ENCODE measurements around the gene GAS2L1. TPM values are rescaled to one million over a fixed set of nuclear protein-coding genes. Genes with fewer than 3 reads are reported as not detected.

Gene GAS2L1
- total and polyA plus RNA-seq, 2 experiments from 2014 or later = 5.2 to 9.5 TPM

- TF ChIP-seq CTCF (conservative IDR thresholded peaks at IDR 0.05; ENCODE audit: low read depth in 2 of 2) = no peak
Observed at GRCh38 chr22:29275819-29276565, 30.5 kb upstream of the GAS2L1 start (continued).

- H3K4me1 Mint-ChIP-seq = peaks cover 4% of the 10 kb centered on the region; the same call in 2 of the 3 replicates
- Histone ChIP-seq H3K36me3 (ENCODE audit: insufficient read depth) (peaks cover 84% of the 10 kb centered on the region), H3F3A (replicated peaks; ENCODE audit: low read depth) (peaks cover 18% of the 10 kb centered on the region), H3K9me2 (ENCODE audit: insufficient read depth) (no peaks in the 10 kb centered on the region), H3K79me2 (replicated peaks; ENCODE audit: insufficient read depth) (peaks cover 100% of the 10 kb centered on the region), H4K20me1 (replicated peaks; ENCODE audit: insufficient read depth) (peaks cover 60% of the 10 kb centered on the region), H3K4me3 (no peak overlapping the region), H3K27me3 (ENCODE audit: insufficient read depth) (no peaks in the 10 kb centered on the region), H2AFZ (no peak overlapping the region), H3K27ac (ENCODE audit: low read depth) (0 out of 2 replicates have a peak overlapping the region, but pooled peaks have one; percentile 59), H3K4me2 (no peak overlapping the region), H3K4me1 (ENCODE audit: insufficient read depth) (no peaks in the 10 kb centered on the region)
- H3K4me3 Mint-ChIP-seq = no peak overlapping the region
- peak overlapping the region; percentile 59 for H3K27ac Mint-ChIP-seq
- no peak for TF ChIP-seq JUNB (IDR thresholded peaks at IDR 0.05; ENCODE audit: unreplicated experiment)
- TF ChIP-seq CTCF (conservative IDR thresholded peaks at IDR 0.05; ENCODE audit: low read depth in 2 of 2) = no peak
- no peak for TF ChIP-seq CREB1 (CRISPR knock-in tag; IDR thresholded peaks at IDR 0.05; ENCODE audit: low read depth)
- ATAC-seq (no peak), DNase-seq (ENCODE audit: low spot score) (no peak)
- H3K27me3 Mint-ChIP-seq (ENCODE audit: insufficient read depth, low read depth, poor library complexity) = peaks cover 10% of the 10 kb centered on the region
- peaks cover 98% of the 10 kb centered on the region for H3K36me3 Mint-ChIP-seq (ENCODE audit: low read depth)
- no peaks in the 10 kb centered on the region for H3K9me3 Mint-ChIP-seq
Observed at GRCh38 chr22:29277927-29278326, 28.5 kb upstream of the GAS2L1 start.

GRCh38 chr22:29284196-29284595 lies 22.3 kb upstream of the GAS2L1 start:
- H3K4me3 ChIP-seq = no peak overlapping the region
- H3K36me3 ChIP-seq (ENCODE audit: insufficient read depth) = peaks cover 82% of the 10 kb centered on the region
- no peak overlapping the region for H3K4me2 ChIP-seq
- Mint-ChIP-seq H3K27me3 (ENCODE audit: insufficient read depth, low read depth, poor library complexity) (peaks cover 12% of the 10 kb centered on the region), H3K27ac (no peak overlapping the region), H3K4me1 (no peaks in the 10 kb centered on the region; the same call in 2 of the 3 replicates), H3K36me3 (ENCODE audit: low read depth) (peaks cover 99% of the 10 kb centered on the region), H3K9me3 (no peaks in the 10 kb centered on the region), H3K4me3 (no peak overlapping the region)
- no peak for ATAC-seq
- peak overlapping the region; percentile 63; the same call in 1 of the 2 replicates for H3K27ac ChIP-seq (ENCODE audit: low read depth)
- no peak for DNase-seq (ENCODE audit: low spot score)
- H3K9me2 ChIP-seq (ENCODE audit: insufficient read depth) = no peaks in the 10 kb centered on the region
- peaks cover 61% of the 10 kb centered on the region for H4K20me1 ChIP-seq (replicated peaks; ENCODE audit: insufficient read depth)
- H3F3A ChIP-seq (replicated peaks; ENCODE audit: low read depth) = peaks cover 18% of the 10 kb centered on the region; the same call in 1 of the 2 replicates
- H3K4me1 ChIP-seq (ENCODE audit: insufficient read depth) = no peaks in the 10 kb centered on the region
- no peak overlapping the region for H2AFZ ChIP-seq
- H3K79me2 ChIP-seq (replicated peaks; ENCODE audit: insufficient read depth) = peaks cover 99% of the 10 kb centered on the region
- H3K27me3 ChIP-seq (ENCODE audit: insufficient read depth) = no peaks in the 10 kb centered on the region
- TF ChIP-seq ZNF331 (CRISPR knock-in tag; IDR thresholded peaks at IDR 0.05; ENCODE audit: low read depth) = no peak
- TF ChIP-seq ZNF114 (CRISPR knock-in tag; IDR thresholded peaks at IDR 0.05) = no peak
- no peak for TF ChIP-seq STAT1 (IDR thresholded peaks at IDR 0.05; ENCODE audit: unreplicated experiment)
- no peak for TF ChIP-seq CREB1 (CRISPR knock-in tag; IDR thresholded peaks at IDR 0.05; ENCODE audit: low read depth)
- TF ChIP-seq NANOG (IDR thresholded peaks at IDR 0.05; ENCODE audit: borderline replicate concordance) = no peak
- no peak for TF ChIP-seq EZH2 (IDR thresholded peaks at IDR 0.05; ENCODE audit: low read depth, unreplicated experiment)
- no peak for TF ChIP-seq POLR2AphosphoS5 (IDR thresholded peaks at IDR 0.05; ENCODE audit: low read depth)
- no peak for TF ChIP-seq JUNB (IDR thresholded peaks at IDR 0.05; ENCODE audit: unreplicated experiment)
- no peak for TF ChIP-seq EZH2phosphoT487 (IDR thresholded peaks at IDR 0.05; ENCODE audit: unreplicated experiment)
- TF ChIP-seq REST (IDR thresholded peaks at IDR 0.05; ENCODE audit: unreplicated experiment) = no peak

Measured in GM23338 (cell line).